SU-DHL-6 (cell line): Measurements from ENCODE around the gene MDK.

Experiments
- H2AFZ ChIP-seq: fragments of 200-600 bp; sonication (generic); 2 replicates; pipeline ENCODE4 v1.6.1; 2014; ENCODE audit warnings: low read depth, mild to moderate bottlenecking, moderate library complexity, mixed read lengths, antibody characterized with exemption, low read length; ENCODE audit not compliant: severe bottlenecking
- H3F3A ChIP-seq: fragments of 200-600 bp; shearing (Covaris generic); 2 replicates; pipeline ENCODE4 v1.6.0; 2016; ENCODE audit warnings: antibody characterized with exemption, mild to moderate bottlenecking; ENCODE audit not compliant: insufficient read depth
- H3K27ac ChIP-seq: fragments of 200-600 bp; sonication (generic); 2 replicates; pipeline ENCODE4 v1.5.1; 2016; ENCODE audit warnings: low read depth, mild to moderate bottlenecking, low read length, moderate library complexity, mixed read lengths
- H3K27me3 ChIP-seq: fragments of 200-600 bp; sonication (generic), shearing (Covaris generic); 2 replicates; pipeline ENCODE4 v1.6.0; 2014; ENCODE audit warnings: mild to moderate bottlenecking, low read length
- H3K36me3 ChIP-seq: fragments of 200-600 bp; sonication (generic); 2 replicates; pipeline ENCODE4 v1.6.1; 2014; ENCODE audit warnings: mild to moderate bottlenecking, low read length, mixed read lengths
- H3K4me2 ChIP-seq: fragments of 300-600, 200-600 bp; shearing (Covaris generic), sonication (generic); 2 replicates; pipeline ENCODE4 v1.6.0; 2014; ENCODE audit warnings: low read length, low read depth, mild to moderate bottlenecking; ENCODE audit not compliant: poor library complexity, severe bottlenecking
- H3K4me3 ChIP-seq: fragments of 200-600 bp; sonication (generic); 2 replicates; pipeline ENCODE4 v1.5.1; 2014; ENCODE audit warnings: antibody characterized with exemption, low read length, mild to moderate bottlenecking, mixed read lengths; ENCODE audit not compliant: insufficient read depth, poor library complexity, severe bottlenecking
- H3K79me2 ChIP-seq: fragments of 200-600 bp; sonication (generic); 2 replicates; pipeline ENCODE4 v1.6.1; 2014; ENCODE audit warnings: mild to moderate bottlenecking, low read length, moderate library complexity; ENCODE audit not compliant: insufficient read depth
- H3K9ac ChIP-seq: fragments of 200-600 bp; sonication (generic); 2 replicates; pipeline ENCODE4 v1.7.0; 2014; ENCODE audit warnings: mild to moderate bottlenecking, low read length
- H3K9me2 ChIP-seq: fragments of 200-600 bp; sonication (generic); replicated peaks from 2 replicates; pipeline ENCODE4 v1.6.1; 2014; ENCODE audit warnings: low read length; ENCODE audit not compliant: insufficient read depth
- H3K9me3 ChIP-seq: fragments of 200-600 bp; sonication (generic); 2 replicates; pipeline ENCODE4 v1.6.1; 2014; ENCODE audit warnings: low read length, mixed read lengths; ENCODE audit not compliant: insufficient read depth
- H4K20me1 ChIP-seq: fragments of 200-600 bp; sonication (generic); 2 replicates; pipeline ENCODE4 v1.6.1; 2014; ENCODE audit warnings: low read depth, mild to moderate bottlenecking, antibody characterized with exemption, low read length, moderate library complexity, mixed read lengths
- CTCF ChIP-seq: fragments of 200-600 bp; sonication (generic); IDR thresholded peaks from one replicate; pipeline ENCODE4 v1.5.1; 2017; ENCODE audit warnings: antibody characterized with exemption, mild to moderate bottlenecking, low read length, moderate library complexity; ENCODE audit not compliant: insufficient read depth, poor library complexity, severe bottlenecking
- EZH2phosphoT487 ChIP-seq: fragments of 200-600 bp; sonication (generic), shearing (Covaris generic); conservative IDR thresholded peaks from 2 replicates; pipeline ENCODE4 v1.6.1; 2018; ENCODE audit warnings: mild to moderate bottlenecking, antibody characterized with exemption, low read length, moderate library complexity, mixed read lengths

MDK gene

GRCh38 chr11:46383974-46384701 is 2.7 kb downstream of the MDK start:
- no peaks in the 10 kb centered on the region for H3K9me3 ChIP-seq
- H3K9me2 ChIP-seq, result no peaks in the 10 kb centered on the region
- no peak overlapping the region for H3K4me3 ChIP-seq
- no peaks in the 10 kb centered on the region for H3K36me3 ChIP-seq
- no peak overlapping the region for H2AFZ ChIP-seq
- H3F3A ChIP-seq, result no peaks in the 10 kb centered on the region
- H4K20me1 ChIP-seq, result no peaks in the 10 kb centered on the region
- TF ChIP-seq EZH2phosphoT487, result no peak
- TF ChIP-seq CTCF, result no peak
- H3K27ac ChIP-seq, result no peak overlapping the region
- no peaks in the 10 kb centered on the region for H3K79me2 ChIP-seq
- no peaks in the 10 kb centered on the region for H3K27me3 ChIP-seq
- H3K9ac ChIP-seq, result no peak overlapping the region
- H3K4me2 ChIP-seq, result no peak overlapping the region

- Histone ChIP-seq H3K36me3 (no peaks in the 10 kb centered on the region), H3K27me3 (no peaks in the 10 kb centered on the region), H3K79me2 (no peaks in the 10 kb centered on the region), H3K9me3 (no peaks in the 10 kb centered on the region), H3K9me2 (no peaks in the 10 kb centered on the region), H3F3A (no peaks in the 10 kb centered on the region), H3K9ac (no peak overlapping the region), H3K4me3 (no peak overlapping the region), H4K20me1 (peaks cover 4% of the 10 kb centered on the region; the same call in 1 of the 2 replicates), H2AFZ (no peak overlapping the region), H3K4me2 (no peak overlapping the region), H3K27ac (no peak overlapping the region)
- TF ChIP-seq EZH2phosphoT487, result no peak
- TF ChIP-seq CTCF, result no peak
Observed at GRCh38 chr11:46385169-46386004, 3.9 kb downstream of the MDK start.

- Histone ChIP-seq H3K9me2 (no peaks in the 10 kb centered on the region), H3K27ac (no peak overlapping the region), H3K4me3 (no peak overlapping the region), H3K79me2 (no peaks in the 10 kb centered on the region), H3K4me2 (no peak overlapping the region), H3K9ac (no peak overlapping the region), H3K9me3 (no peaks in the 10 kb centered on the region), H3K36me3 (no peaks in the 10 kb centered on the region), H3K27me3 (no peaks in the 10 kb centered on the region), H4K20me1 (peaks cover 4% of the 10 kb centered on the region; the same call in 1 of the 2 replicates), H2AFZ (no peak overlapping the region), H3F3A (no peaks in the 10 kb centered on the region)
- TF ChIP-seq CTCF, result no peak
Observed at GRCh38 chr11:46386005-46386578, 4.6 kb downstream of the MDK start.
